Measurements from ENCODE around the gene EPC2. TPM values are rescaled to one million over a fixed set of nuclear protein-coding genes. Genes with fewer than 3 reads are reported as not detected.

The EPC2 gene
- total and polyA plus RNA-seq, 2 donors (not counting 1 experiment from before 2014, with no cell fraction given), result 18.0 to 72.3 TPM

DNA sequence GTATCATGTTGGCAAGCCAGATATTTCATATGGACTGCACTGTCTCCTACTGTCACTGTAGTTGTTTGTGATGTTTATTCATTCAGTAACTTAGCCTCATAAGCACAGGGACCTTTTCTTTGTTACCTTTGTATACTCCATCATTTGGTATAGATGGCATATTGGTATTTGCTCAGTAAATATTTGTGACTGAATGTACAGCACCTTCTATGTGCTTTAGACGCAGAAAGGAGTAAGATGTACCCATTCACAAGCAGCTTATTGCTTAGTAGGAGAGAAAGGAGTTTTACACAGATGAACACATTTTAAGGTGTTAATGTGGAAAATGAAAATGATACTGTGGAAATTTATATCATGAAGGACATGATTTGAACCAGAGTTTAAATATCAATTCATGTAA lies 12.0 kb downstream of the EPC2 start:
- POLR2A ChIA-PET, result no interaction called here
- H3K27me3 ChIP-seq (replicated peaks in 1 of 4; ENCODE audit: control extremely low read depth in 1 of 4, control insufficient read depth in 3 of 4, insufficient read depth in 4 of 4, low read length in 3 of 4), result no peaks in the 10 kb centered on the region
- no peak for ATAC-seq (ENCODE audit: low read depth)
- H3K79me2 ChIP-seq (ENCODE audit: control insufficient read depth, insufficient read depth, low read length), result peaks cover 98% of the 10 kb centered on the region
- H2AFZ ChIP-seq (ENCODE audit: insufficient read depth, low read depth, low read length, poor library complexity, severe bottlenecking), result no peak overlapping the region
- H3K4me2 ChIP-seq (replicated peaks; ENCODE audit: low read depth, low read length, poor library complexity, severe bottlenecking), result peak overlapping the region; percentile 13
- H3K9ac ChIP-seq (ENCODE audit: low read length), result no peak overlapping the region
- H3K36me3 ChIP-seq (replicated peaks in 1 of 2; ENCODE audit: control extremely low read depth in 1 of 2, control insufficient read depth in 1 of 2, extremely low read depth in 1 of 2, insufficient read depth in 2 of 2, low read length in 1 of 2), result no peaks in the 10 kb centered on the region
- intact Hi-C loops (cut with micrococcal nuclease), result no loop called here
- H3K4me3 ChIP-seq (ENCODE audit: control extremely low read depth in 1 of 5, extremely low read depth in 1 of 5, insufficient read depth in 1 of 5, low read depth in 2 of 5, low read length in 4 of 5), result no peak overlapping the region
- peaks cover 86% of the 10 kb centered on the region for H3K4me1 Mint-ChIP-seq
- peaks cover 50 to 94% of the 10 kb centered on the region in 2 donors for H3K4me1 ChIP-seq (ENCODE audit: control insufficient read depth in 2 of 2, insufficient read depth in 2 of 2, low read length in 2 of 2)
- no peaks in the 10 kb centered on the region for H3K9me3 ChIP-seq (ENCODE audit: control extremely low read depth in 1 of 3, control insufficient read depth in 2 of 3, insufficient read depth in 1 of 3, low read length in 2 of 3)
- CTCF ChIA-PET, result interaction anchor here (1.0 kb wide), 1 partner anchor 11 kb away, joined by 3 read pairs; no protein-coding TSS in a partner anchor
- H4K20me1 ChIP-seq (ENCODE audit: control insufficient read depth, insufficient read depth, low read length, poor library complexity, severe bottlenecking), result peaks cover 91% of the 10 kb centered on the region
- 100% methylated on average over 1 of the region's 1 CpG for WGBS (ENCODE audit: insufficient coverage)
- no peaks in the 10 kb centered on the region for H3K27me3 Mint-ChIP-seq
- TF ChIP-seq, protein P1, sequence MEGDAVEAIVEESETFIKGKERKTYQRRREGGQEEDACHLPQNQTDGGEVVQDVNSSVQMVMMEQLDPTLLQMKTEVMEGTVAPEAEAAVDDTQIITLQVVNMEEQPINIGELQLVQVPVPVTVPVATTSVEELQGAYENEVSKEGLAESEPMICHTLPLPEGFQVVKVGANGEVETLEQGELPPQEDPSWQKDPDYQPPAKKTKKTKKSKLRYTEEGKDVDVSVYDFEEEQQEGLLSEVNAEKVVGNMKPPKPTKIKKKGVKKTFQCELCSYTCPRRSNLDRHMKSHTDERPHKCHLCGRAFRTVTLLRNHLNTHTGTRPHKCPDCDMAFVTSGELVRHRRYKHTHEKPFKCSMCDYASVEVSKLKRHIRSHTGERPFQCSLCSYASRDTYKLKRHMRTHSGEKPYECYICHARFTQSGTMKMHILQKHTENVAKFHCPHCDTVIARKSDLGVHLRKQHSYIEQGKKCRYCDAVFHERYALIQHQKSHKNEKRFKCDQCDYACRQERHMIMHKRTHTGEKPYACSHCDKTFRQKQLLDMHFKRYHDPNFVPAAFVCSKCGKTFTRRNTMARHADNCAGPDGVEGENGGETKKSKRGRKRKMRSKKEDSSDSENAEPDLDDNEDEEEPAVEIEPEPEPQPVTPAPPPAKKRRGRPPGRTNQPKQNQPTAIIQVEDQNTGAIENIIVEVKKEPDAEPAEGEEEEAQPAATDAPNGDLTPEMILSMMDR (IDR thresholded peaks at IDR 0.05), result no peak
- no peak for TF ChIP-seq EZH2 (IDR thresholded peaks at IDR 0.05; ENCODE audit: borderline replicate concordance, insufficient read depth, low read depth, low read length, poor library complexity, severe bottlenecking)
- no peak overlapping the region for H3K27ac ChIP-seq (ENCODE audit: low read length in 2 of 2)
- no peak overlapping the region for H3K27ac Mint-ChIP-seq
- H3K4me3 Mint-ChIP-seq, result peak overlapping the region; percentile 1
- no peak for DNase-seq
- H3K9me3 Mint-ChIP-seq (ENCODE audit: insufficient read depth), result no peaks in the 10 kb centered on the region

GRCh38 chr2:148658807-148659722 lies 14.5 kb downstream of the EPC2 start:
- DNase-seq (peak; percentile 49), ATAC-seq (ENCODE audit: low read depth) (peak; percentile 57)
- Histone ChIP-seq H3K27ac (ENCODE audit: low read length in 2 of 2) (peak overlapping the region; percentile 3 to 5), H3K4me2 (replicated peaks; ENCODE audit: low read depth, low read length, poor library complexity, severe bottlenecking) (peak overlapping the region; percentile 10), H3K9me3 (ENCODE audit: control extremely low read depth in 1 of 3, control insufficient read depth in 2 of 3, insufficient read depth in 1 of 3, low read length in 2 of 3) (no peaks in the 10 kb centered on the region), H2AFZ (ENCODE audit: insufficient read depth, low read depth, low read length, poor library complexity, severe bottlenecking) (no peak overlapping the region), H3K4me3 (ENCODE audit: control extremely low read depth in 1 of 5, extremely low read depth in 1 of 5, insufficient read depth in 1 of 5, low read depth in 2 of 5, low read length in 4 of 5) (no peak overlapping the region), H3K79me2 (ENCODE audit: control insufficient read depth, insufficient read depth, low read length) (peaks cover 94% of the 10 kb centered on the region), H3K4me1 (ENCODE audit: control insufficient read depth in 2 of 2, insufficient read depth in 2 of 2, low read length in 2 of 2) (peaks cover 32 to 68% of the 10 kb centered on the region in 2 donors), H3K27me3 (replicated peaks in 1 of 4; ENCODE audit: control extremely low read depth in 1 of 4, control insufficient read depth in 3 of 4, insufficient read depth in 4 of 4, low read length in 3 of 4) (no peaks in the 10 kb centered on the region), H4K20me1 (ENCODE audit: control insufficient read depth, insufficient read depth, low read length, poor library complexity, severe bottlenecking) (peaks cover 73% of the 10 kb centered on the region), H3K36me3 (replicated peaks in 1 of 2; ENCODE audit: control extremely low read depth in 1 of 2, control insufficient read depth in 1 of 2, extremely low read depth in 1 of 2, insufficient read depth in 2 of 2, low read length in 1 of 2) (no peaks in the 10 kb centered on the region), H3K9ac (ENCODE audit: low read length) (no peak overlapping the region)
- TF ChIP-seq EZH2 (IDR thresholded peaks at IDR 0.05; ENCODE audit: borderline replicate concordance, insufficient read depth, low read depth, low read length, poor library complexity, severe bottlenecking), result no peak
- TF ChIP-seq, protein P1 (IDR thresholded peaks at IDR 0.05), result no peak
- Mint-ChIP-seq H3K27ac (peak overlapping the region; percentile 15), H3K4me1 (peaks cover 66% of the 10 kb centered on the region), H3K4me3 (peak overlapping the region; percentile 69), H3K27me3 (no peaks in the 10 kb centered on the region), H3K9me3 (ENCODE audit: insufficient read depth) (no peaks in the 10 kb centered on the region)
- intact Hi-C loops (cut with micrococcal nuclease), result no loop called here
- POLR2A ChIA-PET, result no interaction called here
- CTCF ChIA-PET, result no interaction called here
- WGBS (ENCODE audit: insufficient coverage), result no CpG with 5 or more reads among the region's 2 CpGs
